GM04504 (cell line): ENCODE data around the gene VMP1.

ENCODE experiments used
- DNase-seq: peaks from one replicate; pipeline ENCODE4 v3.0.0-alpha.2; 2012; ENCODE audit warnings: low read depth

Gene VMP1

GRCh38 chr17:59707149-59707970 is at the start of gene VMP1, which contains the start of gene PTRH2:
VMP1 (plus strand) TSS chr17:59707654; CDS start chr17:59731447, 23,793 bp downstream.
PTRH2 (minus strand) TSS chr17:59707430; CDS start chr17:59697978, 9,452 bp downstream.
- DNase-seq, result peak; percentile 100

GRCh38 chr17:59666235-59666634 is 41.2 kb upstream of the VMP1 start:
- DNase-seq, result no peak

- peak; percentile 81 for DNase-seq
These were observed 38.6 kb upstream of the VMP1 start for GRCh38 chr17:59668816-59669215.

GRCh38 chr17:59669411-59669810 is 38.0 kb upstream of the VMP1 start:
- no peak for DNase-seq

- no peak for DNase-seq
These were observed 37.5 kb upstream of the VMP1 start for GRCh38 chr17:59669944-59670343.

DNA sequence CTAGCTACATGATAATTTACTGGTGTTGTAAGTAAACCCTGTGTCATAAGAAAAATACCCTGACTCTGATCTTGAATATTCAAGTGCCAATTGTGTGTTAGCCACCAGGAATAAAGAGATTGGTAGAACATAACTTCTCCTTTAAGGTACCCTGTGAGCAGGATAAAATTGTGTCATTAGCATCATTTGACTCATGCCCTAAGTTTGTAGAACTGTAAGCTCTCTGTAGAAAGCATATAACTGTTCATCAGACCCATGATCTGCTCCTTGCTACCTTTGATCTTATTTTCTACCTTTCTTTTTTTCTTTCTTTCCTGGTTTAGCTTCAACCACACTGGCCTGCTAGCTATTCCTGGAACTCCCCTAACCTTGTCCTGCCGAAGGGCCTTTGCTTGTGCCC is 36.1 kb upstream of the VMP1 start:
- no peak for DNase-seq

DNA sequence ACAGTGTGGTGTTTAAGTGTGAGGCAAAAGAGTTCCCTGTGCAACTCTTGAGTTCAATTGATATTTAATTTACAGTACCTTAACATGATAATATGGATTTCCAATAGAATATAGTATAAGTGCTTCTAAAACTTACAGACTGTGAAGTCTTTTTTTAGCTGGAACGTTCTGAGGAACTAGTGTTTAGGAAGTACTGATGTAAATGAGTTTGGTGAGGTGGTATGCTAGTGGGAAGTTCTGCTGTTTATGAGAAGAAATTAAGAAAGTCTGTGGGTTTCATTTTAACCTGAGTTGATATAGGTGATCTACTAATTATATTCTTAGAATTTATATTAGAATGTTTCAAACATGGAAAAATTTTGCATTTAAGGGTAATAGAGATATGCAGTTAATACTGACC is 32.2 kb upstream of the VMP1 start:
- DNase-seq, result no peak

GRCh38 chr17:59676716-59677115 is 30.7 kb upstream of the VMP1 start:
- no peak for DNase-seq

- no peak for DNase-seq
These were observed 28.5 kb upstream of the VMP1 start for GRCh38 chr17:59678918-59679317.

GRCh38 chr17:59680314-59680713 is 27.1 kb upstream of the VMP1 start:
- no peak for DNase-seq

DNA sequence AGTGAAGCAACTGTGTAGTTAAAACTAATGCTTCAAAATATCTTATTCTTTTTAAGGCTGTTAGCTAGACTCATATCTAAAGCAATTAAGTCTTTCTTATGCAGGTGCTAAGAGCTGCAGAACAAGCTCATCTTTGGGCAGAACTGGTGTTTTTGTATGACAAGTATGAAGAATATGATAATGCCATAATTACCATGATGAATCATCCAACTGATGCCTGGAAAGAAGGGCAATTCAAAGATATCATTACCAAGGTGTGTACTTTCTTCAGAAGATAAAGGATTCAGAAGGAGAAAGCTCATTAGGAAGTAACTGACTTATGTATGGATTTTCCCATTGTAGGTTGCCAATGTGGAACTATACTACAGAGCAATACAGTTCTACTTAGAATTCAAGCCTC is 24.2 kb upstream of the VMP1 start:
- DNase-seq, result no peak

- DNase-seq, result no peak
These were observed 22.5 kb upstream of the VMP1 start for GRCh38 chr17:59684967-59685366.

- DNase-seq, result no peak
These were observed 19.4 kb upstream of the VMP1 start for GRCh38 chr17:59688008-59688407.

DNA sequence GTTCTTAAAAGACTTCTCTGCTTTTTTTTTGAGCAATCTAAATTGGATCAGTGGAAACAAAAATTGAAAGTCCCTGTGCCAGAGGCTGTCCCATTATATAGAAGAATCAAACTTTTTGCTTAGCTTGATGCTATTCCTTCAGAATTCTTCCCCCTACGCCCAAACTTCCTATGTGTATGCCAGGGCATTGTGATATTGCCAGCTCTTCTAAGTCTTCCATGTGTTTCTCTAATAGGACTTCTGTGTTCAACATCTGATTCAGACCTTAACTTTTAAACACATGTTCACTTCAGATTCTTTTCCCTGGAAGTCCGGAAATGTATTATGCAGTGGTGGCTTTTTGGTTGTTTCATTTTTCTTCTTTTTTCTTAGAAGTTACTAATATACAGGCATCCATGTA is 19.0 kb upstream of the VMP1 start:
- no peak for DNase-seq

DNA sequence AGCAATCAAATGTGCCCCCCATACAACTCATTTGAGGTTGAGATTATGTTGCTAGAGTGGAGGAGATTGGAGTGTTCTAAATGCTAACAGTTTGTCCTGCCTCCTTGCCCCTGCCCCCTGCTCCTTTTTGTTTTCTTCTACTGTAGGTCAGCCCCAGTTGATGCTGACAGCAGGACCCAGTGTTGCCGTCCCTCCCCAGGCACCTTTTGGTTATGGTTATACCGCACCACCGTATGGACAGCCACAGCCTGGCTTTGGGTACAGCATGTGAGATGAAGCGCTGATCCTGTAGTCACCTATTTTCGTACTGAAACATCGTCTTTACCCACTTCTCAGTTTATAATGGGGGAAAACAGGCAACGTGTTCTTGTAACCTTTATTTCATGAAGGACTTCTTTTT is 13.9 kb upstream of the VMP1 start:
- no peak for DNase-seq

- no peak for DNase-seq
These were observed 13.1 kb upstream of the VMP1 start for GRCh38 chr17:59694344-59694743.

- DNase-seq, result no peak
These were observed 11.3 kb upstream of the VMP1 start for GRCh38 chr17:59695945-59696681.

GRCh38 chr17:59696682-59697277 is 10.7 kb upstream of the VMP1 start:
- DNase-seq, result no peak

GRCh38 chr17:59698143-59698542 is 9.3 kb upstream of the VMP1 start:
- DNase-seq, result no peak

GRCh38 chr17:59699218-59699617 is 8.2 kb upstream of the VMP1 start:
- no peak for DNase-seq

GRCh38 chr17:59699786-59700185 is 7.7 kb upstream of the VMP1 start:
- no peak for DNase-seq

GRCh38 chr17:59702304-59702703 is 5.2 kb upstream of the VMP1 start:
- DNase-seq, result no peak

GRCh38 chr17:59707971-59708430 is 547 bp downstream of the VMP1 start:
- DNase-seq, result no peak
